Measurements from ENCODE around the gene EIF2S3.
A peak's percentile ranks its signal among the peaks of the same experiment; 100 is the strongest.
"Not testable (repeated sequence)": the region's sequence is repeated elsewhere in the genome, so short reads cannot be mapped to it uniquely, and the experiment has no call there.

Gene EIF2S3

DNA sequence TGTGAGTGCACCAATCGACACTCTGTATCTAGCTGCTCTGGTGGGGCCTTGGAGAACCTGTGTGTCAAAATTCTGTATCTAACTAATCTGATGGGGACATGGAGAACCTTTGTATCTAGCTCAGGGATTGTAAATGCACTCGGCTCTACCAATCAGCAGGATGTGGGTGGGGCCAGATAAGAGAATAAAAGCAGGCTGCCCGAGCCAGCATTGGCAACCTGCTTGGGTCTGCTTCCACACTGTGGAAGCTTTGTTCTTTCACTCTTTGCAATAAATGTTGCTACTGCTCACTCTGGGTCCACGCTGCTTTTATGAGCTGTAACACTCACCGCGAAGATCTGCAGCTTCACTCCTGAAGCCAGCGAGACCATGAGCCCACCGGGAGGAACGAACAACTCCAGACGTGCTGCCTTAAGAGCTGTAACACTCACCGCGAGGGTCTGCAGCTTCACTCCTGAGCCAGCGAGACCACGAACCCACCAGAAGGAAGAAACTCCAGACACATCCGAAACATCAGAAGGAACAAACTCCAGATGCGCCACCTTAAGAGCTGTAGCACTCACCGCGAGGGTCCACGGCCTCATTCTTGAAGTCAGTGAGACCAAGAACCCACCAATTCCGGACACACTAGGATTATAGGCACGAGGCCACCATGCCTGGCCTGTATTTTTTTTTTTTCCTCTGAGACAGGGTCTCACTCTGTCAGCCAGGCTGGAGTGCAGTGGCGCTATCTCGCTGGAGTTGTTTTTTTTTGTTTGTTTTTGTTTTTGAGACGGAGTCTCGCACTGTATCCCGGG, 4.0 kb upstream of the EIF2S3 start:
- DNase-seq, result not testable (repeated sequence)

DNA sequence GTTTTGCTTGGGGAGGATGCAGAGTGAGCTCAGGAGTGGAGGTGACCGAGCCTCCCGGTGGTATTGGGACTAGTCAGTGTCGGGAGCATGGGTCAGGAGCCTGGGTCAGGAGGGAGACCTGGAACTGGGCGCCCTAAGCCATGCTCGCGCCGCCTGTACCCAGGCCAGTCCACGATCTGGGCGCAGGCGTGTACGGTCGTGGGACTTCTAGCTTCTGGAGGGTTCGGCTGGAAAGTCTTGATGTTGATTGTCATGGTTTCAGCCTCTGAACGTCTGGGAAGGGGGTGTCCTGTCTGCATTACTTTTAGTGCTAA, 244 bp downstream of the EIF2S3 start:
- no peak for DNase-seq

DNA sequence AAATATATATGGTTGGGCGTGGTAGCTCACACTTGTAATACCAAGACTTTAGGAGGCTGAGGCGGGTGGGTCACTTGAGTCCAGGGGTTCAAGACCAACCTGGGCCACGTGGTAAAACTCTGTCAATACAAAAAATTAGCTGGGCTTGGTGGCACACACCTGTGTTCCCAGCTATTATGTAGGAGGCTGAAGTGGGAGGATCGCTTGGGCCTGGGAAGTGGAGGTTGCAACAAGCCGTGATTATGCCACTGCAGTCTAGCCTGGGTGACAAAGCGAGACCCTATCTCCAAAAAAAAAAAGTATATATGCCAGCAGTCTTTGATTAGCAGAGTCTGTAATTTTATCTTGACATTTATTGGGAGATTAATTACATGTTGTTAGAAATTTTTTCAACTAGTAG, 8.7 kb downstream of the EIF2S3 start:
- DNase-seq, result no peak

DNA sequence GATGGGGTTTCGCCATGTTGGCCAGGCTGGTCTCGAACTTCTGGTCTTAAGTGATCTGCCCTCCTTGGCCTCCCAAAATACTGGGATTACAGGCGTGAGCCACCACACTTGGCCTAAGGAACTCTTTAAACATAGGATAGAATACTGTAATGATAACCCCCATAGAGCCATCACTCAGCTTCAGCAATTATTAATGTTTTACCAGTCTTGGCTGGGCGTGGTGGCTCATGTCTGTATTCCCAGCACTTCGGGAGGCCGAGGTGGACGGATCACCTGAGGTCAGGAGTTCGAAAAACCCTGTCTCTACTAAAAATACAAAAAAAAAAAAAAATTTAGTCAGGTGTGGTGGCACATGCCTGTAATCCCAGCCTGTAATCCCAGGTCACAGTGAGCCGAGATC, 15.1 kb downstream of the EIF2S3 start:
- no peak for DNase-seq

DNA sequence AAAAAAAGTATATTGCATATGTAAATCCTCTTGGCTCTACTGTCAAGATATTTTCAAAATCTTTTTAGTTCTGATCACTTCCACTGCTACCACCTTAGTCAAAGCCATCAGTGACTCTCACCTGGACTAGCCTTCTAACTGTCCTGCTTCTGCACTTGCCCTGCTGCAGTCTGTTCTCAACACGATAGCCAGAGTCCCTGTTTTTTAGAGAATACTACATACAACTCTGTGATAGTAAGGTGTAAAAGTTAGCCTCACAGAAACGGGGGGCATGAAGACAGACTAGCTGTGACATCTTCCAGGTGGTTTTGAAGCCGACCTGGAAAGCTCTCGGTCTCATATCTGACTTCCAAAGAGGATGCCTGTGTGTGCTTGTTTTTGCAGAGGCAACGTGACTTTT, 24.7 kb downstream of the EIF2S3 start:
- no peak for DNase-seq

DNA sequence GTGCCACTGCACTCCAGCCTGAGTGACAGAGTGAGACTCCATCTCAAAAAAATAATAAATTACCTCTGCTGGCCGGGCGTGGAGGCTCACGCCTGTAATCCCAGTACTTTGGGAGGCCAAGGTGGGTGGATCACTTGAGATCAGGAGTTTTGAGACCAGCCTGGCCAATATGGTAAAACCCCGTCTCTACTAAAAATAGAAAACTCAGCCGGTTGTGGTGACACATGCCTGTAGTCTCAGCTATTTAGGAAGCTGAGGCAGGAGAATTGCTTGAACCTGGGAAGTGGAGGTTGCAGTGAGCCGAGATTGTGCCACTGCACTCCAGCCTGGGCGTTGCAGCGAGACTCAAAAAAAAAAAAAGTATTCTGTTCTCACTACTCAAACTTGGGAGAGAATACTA, 25.5 kb downstream of the EIF2S3 start:
- not testable (repeated sequence) for DNase-seq

DNA sequence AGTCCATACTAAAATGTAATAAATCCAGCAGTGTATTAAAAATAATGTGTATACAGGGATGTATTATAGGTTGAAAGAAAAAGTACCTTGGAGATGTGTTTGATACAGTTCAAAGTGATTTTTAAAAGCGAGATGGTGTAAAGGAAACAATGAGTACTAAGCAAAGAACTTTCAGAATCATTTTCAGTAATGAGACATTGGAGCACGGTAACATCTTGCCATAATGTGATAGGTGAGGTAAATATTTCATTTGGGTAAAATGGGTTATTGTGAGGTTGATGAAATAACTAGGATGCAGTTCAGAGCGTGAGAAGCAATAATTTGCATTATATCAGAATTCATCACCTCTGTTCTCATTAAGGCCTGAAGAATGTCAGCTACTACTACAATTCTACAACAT, 25.9 kb downstream of the EIF2S3 start:
- no peak for DNase-seq

DNA sequence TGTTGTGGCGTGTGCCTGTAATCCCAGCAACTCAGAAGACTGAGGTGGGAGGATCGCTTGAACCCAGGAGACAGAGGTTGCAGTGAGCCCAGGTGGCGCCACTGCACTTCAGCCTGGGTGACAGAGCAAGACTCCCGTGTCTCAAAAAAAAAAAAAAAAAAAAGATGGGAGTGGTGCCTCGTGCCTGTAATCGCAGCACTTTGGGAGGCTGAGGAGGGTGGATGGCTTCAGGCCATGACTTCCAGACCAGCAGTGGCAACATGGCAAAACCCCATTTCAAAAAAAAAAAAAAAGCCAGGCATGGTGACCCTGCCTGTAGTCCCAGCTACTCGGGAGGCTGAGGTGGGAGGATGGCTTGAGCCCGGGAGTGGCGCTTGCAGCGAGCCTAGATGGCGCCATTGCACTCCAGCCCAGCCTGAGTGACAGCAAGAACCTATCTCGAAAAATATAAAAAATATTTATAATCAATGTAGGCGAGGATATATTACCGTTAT, 27.0 kb downstream of the EIF2S3 start:
- DNase-seq, result peak; percentile 25 to 35

DNA sequence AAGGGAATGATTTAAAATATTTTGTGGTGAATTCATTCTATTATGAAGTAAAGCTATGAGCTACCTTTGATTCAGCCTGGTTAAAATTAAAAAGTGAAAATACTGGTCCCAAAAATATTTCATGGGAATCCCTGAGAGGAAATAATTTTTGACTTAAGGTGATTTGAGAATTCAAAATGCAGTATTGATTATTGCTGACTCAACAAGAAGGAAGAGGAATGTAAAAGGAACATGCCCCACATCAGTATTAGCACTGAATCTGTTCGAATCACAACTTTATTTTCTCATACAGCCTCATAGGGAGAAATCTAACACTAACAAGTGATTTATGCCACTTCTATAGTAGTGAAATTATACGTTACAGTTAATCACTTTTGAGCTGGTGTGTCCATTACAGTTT, 27.7 kb downstream of the EIF2S3 start:
- no peak for DNase-seq

DNA sequence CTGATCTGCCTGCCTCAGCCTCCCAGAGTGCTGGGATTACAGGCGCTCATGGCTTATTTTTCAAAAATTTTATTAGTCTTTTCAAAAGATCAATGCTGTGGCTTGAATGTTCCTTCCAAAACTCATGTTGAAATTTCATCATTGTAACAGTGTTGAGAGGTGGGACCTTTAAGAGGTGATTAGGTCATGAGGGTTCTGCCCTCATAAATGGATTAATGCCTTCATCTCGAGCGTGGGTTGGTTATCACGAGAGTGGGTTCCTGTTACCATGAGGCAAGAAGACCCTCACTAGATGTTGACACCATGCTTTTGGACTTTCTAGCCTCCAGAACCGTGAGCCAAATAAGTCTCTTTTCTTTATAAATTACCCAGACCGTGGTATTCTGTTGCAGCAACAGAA, 30.3 kb downstream of the EIF2S3 start:
- no peak for DNase-seq

DNA sequence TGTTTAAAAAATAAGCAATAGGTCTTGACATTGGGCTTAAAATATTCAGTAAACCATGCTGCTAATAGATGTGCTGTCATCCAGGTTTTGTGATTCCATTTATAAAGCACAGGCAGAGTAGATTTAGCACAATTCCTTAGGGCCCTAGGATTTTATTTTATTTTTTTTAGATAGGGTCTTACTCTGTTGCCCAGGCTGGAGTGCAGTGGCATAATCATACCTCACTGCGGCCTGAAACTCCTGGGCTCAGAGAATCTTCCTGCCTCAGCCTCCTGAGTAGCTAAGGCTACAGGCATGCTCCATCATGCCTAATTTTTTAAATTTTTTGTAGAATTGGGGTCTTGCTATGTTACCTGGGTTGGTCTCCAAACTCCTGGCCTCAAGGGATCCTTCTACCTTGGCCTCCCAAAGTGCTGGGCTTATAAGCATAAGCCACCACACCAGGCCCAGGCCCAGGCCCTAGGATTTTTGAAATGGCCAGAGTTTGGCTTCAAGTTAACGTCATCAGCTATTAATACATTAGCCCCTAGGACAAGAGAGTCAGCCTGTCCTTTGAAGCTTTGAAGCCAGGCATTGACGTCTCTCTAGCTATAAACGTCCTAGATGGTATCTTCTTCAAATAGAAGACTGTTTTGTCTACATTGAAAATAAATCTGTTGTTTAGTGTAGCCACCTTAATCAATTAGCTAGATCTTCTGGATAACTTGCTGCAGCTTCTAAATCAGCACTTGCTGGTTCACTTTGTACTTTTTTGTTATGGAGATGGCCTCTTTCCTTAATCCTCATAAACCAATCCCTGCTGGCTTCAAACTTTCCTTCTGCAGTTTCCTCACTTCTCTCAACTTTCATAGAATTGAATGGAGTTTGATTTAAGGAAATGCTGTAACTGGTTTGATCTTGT, 35.8 kb downstream of the EIF2S3 start:
- DNase-seq, result no peak

DNA sequence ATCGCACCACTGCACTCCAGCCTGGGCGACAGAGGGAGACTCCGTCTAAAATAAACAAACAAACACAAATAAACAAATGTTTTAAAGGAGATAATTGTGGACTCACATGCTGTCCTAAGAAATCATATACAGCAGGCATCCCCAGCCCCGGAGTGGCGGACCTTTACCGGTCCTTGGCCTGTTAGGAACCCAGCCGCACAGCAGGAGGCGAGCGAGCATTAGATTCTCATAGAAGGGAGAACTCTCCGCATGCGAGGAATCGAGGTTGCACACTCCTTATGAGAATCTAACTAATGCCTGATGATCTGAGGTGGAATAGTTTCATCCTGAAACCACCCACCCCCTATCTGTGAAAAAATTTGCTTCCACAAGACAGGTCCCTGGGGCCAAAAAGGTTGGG, 39.0 kb downstream of the EIF2S3 start:
- no peak for DNase-seq

DNA sequence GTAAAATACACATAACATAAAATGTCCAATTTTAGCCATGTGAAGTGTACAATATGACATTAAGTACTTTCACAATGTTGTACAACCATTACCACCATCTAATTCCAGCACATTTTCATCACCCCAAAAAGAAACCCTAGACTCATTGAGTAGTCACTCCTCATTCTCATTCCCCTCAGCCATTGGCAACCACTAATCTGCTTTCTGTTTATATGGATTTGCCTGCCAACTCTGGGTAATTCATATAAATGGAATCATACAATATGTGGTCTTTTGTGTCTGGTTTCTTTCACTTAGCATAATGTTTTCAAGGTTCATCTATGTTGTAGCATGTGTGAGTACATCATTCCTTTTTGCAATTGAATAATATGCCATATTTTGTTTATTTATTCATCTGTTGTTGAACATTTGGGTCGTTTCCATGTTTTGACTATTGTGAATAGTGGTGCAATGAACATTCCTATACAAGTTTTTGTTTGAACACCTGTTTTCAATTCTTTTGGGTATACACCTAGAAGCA, 43.0 kb downstream of the EIF2S3 start:
- DNase-seq, result no peak

DNA sequence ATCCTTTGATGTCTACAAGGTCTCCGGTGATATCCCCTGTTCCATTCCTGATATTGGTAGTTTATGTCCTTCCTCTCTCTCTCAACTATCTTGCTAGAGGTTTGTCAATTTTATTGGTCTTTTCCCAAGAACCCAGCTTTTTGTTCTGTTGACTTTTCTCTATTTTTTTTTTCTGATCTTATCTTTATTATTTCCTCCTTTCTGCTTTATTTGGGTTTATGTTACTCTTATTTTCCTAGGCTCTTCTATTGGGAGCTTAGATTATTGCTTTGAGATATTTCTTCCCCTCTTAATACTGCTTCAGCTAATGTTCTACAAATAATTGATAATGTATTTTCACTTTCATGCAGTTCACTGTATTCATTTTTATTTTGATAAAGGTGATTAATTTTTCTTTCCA, 44.2 kb downstream of the EIF2S3 start:
- no peak for DNase-seq

DNA sequence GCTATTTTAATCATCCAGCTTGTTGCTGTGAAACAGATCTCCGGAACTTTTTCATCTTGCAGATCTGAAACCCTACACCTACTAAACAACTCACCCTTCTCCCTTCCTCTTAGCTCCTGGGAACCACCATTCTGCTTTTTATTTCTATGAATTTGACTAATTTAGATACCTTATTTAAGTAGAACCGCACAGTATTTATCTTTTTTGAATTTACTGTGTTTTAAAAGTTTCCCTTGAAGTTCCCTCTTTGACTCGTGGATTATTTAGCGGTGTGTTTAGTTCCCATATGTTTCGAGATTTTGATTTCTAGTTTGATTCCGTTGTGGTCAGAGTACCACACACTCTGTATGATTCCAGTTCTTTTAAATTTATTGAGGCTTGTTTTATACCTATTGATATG, 44.6 kb downstream of the EIF2S3 start:
- DNase-seq, result no peak

DNA sequence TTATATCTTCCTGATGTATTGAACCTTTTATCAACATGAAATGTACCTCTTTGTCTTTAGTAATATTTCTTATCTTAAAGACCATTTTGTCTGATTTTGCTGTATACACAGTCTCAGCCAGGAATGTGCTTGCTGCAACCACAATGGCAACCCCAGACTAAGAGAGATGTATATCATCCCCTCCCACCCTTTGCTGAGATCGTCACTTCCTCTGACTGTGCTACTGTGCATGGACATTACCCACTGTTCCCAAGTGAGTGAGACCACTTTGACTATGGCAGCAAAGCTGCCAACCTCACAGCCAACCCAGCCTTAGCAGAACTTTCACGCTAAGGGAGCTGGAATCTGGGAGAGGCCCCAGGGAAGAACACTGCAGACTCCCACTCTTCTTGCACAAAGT, 46.0 kb downstream of the EIF2S3 start:
- DNase-seq, result no peak

DNA sequence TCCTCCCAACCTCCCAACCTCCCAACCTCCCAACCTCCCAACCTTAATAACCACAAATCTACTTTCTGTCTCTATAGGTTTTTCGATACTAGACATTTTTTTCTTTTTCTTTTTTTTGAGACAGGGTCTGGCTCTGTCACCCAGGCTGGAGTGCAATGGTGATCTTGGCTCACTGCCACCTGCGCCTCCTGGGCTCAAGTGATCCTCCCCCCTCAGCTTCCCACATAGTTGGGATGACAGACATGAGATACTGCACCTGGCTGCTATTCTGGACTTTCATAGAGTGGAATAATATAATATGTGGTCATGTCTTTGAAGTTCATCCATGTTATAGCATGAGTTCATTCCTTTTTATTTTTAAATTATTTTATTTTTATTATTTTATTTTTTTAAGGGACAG, 55.3 kb downstream of the EIF2S3 start:
- no peak for DNase-seq

DNA sequence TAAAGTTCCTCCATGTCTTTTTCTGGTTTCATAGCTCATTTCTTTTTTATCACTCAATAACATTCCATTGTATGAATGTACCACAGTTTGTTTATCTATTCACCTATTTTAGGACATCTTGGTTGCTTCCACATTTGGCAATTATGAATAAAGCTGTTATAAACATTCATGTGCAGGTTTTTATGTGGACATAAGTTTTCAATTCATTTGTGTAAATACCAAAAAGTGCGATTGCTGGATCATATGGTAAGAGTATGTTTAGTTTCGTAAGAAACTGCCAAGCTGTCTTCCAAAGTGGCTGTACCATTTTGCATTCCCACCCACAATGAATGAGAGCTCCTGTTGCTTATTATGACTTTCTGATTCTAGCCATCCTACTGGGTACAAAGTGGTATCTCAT, 58.4 kb downstream of the EIF2S3 start:
- DNase-seq, result no peak

DNA sequence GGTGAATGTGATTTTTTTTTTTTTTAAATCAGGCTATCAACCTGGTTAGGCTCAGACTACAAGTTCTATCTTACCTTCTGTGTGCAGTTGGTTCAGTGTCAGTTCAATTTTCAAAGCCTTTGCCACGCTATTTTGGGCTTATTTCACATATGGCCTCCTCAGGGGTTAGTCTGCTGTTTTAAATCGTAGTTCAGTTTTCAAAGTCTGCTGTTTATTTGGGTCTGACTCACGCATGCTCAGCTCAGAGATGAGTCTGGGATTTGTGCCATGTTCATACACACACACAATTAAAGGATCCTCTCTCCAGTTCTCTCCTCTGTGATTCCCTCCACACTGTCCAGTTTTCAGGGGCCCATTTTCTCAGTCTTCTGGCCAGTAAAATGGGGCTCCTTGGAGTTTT, 62.5 kb downstream of the EIF2S3 start:
- DNase-seq, result no peak

DNA sequence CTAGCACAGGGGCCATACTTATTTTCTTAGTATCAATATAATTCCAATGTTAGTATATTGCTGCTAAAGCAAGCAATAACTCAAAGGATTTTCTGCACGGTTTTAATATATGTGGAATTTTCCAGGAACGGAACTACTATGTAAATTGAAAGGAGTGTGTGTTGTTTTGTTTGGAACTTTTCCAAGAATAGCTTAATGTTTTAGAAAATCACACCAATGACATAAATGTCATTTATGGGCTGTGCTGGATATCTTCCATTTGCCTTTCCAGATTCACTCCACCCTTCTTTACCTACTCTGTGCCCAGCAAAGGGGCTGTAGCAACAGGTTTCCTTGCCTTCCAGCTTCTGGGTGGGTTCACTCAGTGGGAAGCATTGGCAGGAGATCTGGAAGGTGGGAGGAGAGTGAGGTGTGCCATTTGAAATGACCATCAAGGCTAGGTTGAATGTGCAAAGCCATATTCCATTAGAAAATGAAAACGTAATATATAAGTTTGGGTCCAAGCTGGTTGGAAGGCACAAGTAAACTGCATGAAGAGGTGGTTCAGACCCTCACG, 69.6 kb downstream of the EIF2S3 start:
- DNase-seq, result no peak

DNA sequence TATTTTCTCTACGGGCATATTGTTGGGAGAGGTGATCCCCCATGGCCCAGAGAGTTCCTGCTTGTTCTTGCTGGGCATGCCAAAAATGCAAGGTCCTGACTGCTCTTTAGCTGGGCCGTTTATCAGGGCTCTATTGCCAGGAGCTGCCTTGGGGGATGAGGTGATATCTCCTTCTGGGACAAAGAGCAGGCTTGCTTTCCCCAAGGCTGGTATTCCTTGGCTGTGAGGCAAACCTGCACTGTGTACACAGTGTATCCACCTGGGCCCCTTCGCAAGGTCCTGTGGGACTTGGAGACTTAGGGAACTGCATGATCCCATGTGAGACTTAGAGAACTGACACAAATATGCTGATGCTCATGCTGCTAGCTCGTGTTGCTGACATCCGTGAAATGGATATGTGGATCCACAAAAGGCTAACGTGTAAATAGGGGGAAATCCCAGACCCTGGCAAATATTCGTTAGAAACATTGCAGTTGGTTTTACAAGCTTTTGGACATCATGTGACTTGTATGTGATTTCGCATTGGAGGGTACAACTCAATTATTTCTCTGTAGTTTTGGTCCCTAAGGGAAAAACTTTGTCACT, 70.4 kb downstream of the EIF2S3 start:
- no peak for DNase-seq

All from stimulated activated CD4-positive, alpha-beta T cell treated with anti-CD3 and anti-CD28 coated beads, Interleukin-4, amount 100 ng/mL, for 4 hours (primary cell).